ENCODE measurements around the gene SP4. TPM values are rescaled to one million over a fixed set of nuclear protein-coding genes. Genes with fewer than 3 reads are reported as not detected.

SP4 gene
- polyA plus RNA-seq, 1 donor from 2014 or later = 12.6 TPM

DNA sequence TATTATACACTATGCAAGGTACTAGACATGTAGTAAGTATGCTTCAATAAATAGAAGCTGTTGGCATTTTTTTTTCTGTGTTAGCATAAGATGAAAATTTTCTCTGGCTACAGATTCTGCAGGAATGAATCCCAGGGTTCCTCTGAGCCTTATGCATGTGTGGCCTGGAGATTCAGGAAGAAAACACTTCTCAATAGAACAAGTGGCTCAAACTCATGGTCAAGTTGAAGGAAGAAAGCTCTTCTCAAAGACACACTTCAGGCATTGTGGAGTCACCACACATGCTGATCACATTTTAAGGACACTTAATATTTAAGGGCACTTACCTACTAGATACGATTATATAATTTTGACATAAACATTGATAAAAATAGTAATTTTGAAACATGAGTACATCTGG is 134.5 kb downstream of the SP4 start:
- Mint-ChIP-seq H3K27me3 (peaks cover 2% of the 10 kb centered on the region), H3K4me3 (no peak overlapping the region), H3K36me3 (no peaks in the 10 kb centered on the region), H3K27ac (no peak overlapping the region), H3K9me3 (no peaks in the 10 kb centered on the region), H3K4me1 (no peaks in the 10 kb centered on the region)

Other genes with a start within 250 kb of the SP4 start
- not detected for gene DNAH11, start 115.0 kb downstream of the SP4 start, polyA plus RNA-seq

Data from IgD-negative memory B cell (primary cell).